ENCODE measurements around the gene RIN1. TPM values are rescaled to one million over a fixed set of nuclear protein-coding genes. Genes with fewer than 3 reads are reported as not detected.
A peak's percentile ranks its signal among the peaks of the same experiment; 100 is the strongest.
"Not testable (repeated sequence)": the region's sequence is repeated elsewhere in the genome, so short reads cannot be mapped to it uniquely, and the experiment has no call there.

The RIN1 gene
- total RNA-seq: 0.99 and 1.1 TPM in 2 replicates

DNA sequence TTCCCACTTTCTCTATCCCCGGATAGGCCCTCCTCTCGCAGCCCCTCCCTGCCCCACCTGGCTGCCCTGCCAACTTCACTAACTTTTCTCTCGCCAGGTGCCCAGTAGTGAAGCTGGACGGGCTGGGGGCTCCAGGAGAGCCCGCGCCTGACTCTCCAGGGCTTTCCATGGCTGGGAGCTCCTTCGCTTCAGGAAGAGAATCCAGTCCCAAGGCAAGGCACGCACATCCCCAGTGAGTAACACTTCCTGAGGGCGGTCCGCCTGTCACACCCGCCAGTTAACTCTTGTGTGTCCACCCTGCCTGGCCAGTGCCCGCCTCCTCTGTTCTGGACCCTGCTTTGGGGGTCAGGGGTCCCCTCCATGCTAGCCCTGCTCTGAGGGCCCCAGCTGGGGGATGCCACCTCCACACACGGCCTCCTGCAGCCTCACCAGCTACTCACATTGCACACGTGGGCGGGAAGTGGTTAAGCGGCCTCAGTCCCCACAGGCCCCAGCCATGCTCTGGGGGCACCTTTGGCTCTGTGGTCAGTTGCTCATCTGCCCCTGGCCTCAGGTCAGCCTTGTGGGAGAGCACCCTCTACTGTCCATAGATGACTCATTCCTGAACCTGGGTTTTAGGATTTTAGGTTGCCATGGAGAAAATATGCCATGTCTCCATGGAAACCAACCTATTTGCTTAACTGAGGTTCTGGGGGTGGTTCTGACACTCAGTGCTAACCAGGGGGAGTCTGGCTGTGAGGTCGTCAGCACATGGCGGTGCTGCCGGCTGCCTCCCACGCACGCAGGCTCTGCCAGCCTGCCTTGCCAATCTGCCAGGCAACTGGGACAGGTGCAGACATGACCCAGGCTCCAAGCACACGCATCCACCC lies at the start of gene RIN1:
Gene RIN1 (minus strand): TSS at position 201 of the 869 bp plus-strand sequence. CDS start 32 bp downstream, at position 169.
- Mint-ChIP-seq H3K4me3 (peak within 1 kb of the TSS; percentile 72), H3K27ac (peak within 1 kb of the TSS; percentile 78), H3K36me3 (ENCODE audit: low read depth) (peaks cover 21% of the 10 kb centered on the region), H3K9me3 (no peaks in the 10 kb centered on the region), H3K27me3 (peaks cover 2% of the 10 kb centered on the region), H3K4me1 (peaks cover 17% of the 10 kb centered on the region)
- intact Hi-C loops (cut with micrococcal nuclease): no loop called here
- DNase-seq: peak; percentile 83

GRCh38 chr11:66384316-66384715 lies 48.1 kb upstream of the RIN1 start:
- H3K27me3 Mint-ChIP-seq; H3K4me1 Mint-ChIP-seq; DNase-seq; intact Hi-C loops (cut with micrococcal nuclease); H3K9me3 Mint-ChIP-seq; H3K4me3 Mint-ChIP-seq; H3K36me3 Mint-ChIP-seq (ENCODE audit: low read depth); H3K27ac Mint-ChIP-seq: not testable (repeated sequence)

- H3K36me3 Mint-ChIP-seq (ENCODE audit: low read depth); H3K4me3 Mint-ChIP-seq; H3K4me1 Mint-ChIP-seq; H3K27ac Mint-ChIP-seq; H3K27me3 Mint-ChIP-seq; H3K9me3 Mint-ChIP-seq; DNase-seq; intact Hi-C loops (cut with micrococcal nuclease): not testable (repeated sequence)
These were observed 44.0 kb upstream of the RIN1 start for GRCh38 chr11:66380264-66380663.

DNA sequence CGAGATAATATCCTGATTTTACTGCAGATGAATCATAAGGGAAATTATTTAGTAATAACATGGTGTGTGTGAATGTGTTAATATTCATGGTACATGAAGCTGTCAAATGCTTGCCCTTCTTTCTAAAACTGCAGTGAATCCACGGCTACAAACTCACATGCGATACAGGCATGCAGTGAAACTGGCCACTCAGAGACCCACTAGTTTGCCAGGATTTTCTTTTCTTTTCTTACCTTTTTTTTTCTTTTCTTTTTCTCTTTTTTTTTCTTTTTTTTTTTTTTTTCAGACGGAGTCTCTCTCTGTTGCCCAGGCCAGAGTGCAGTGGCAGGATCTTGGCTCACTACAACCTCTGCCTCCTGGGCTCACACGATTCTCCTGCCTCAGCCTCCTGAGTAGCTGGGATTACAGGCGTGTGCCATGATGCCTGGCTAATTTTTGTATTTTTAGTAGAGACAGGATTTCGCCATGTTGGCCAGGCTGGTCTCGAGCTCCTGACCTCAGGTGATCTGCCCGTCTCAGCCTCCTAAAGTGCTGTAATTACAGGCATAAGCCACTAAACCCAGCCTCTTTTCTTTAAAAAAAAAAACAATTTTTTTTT lies 37.6 kb upstream of the RIN1 start:
- H3K9me3 Mint-ChIP-seq; H3K36me3 Mint-ChIP-seq (ENCODE audit: low read depth); H3K27me3 Mint-ChIP-seq; intact Hi-C loops (cut with micrococcal nuclease); H3K4me3 Mint-ChIP-seq; DNase-seq; H3K27ac Mint-ChIP-seq: not testable (repeated sequence)
- H3K4me1 Mint-ChIP-seq: peaks cover 15% of the 10 kb centered on the region

DNA sequence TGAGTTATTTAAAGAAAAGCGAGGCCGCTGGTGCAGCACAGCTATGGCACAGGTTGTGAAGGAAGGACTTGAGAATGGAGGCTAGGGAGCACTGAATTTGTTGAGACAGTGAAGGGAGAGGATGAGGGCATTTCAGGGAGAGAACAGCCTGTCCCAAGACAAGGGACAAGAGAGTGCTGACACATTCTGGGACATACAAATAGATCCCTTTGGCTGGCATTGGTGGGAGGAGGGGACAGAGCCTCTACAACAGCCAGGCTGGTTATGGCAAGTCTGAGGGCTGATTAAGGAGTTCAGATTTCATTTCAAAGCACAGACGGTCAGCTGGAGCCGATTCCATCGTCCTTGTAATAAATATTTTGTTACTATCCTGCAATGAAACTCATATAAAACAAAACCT lies 37.0 kb upstream of the RIN1 start:
- no peak overlapping the region for H3K27ac Mint-ChIP-seq
- DNase-seq: no peak
- H3K27me3 Mint-ChIP-seq: peaks cover 4% of the 10 kb centered on the region
- H3K9me3 Mint-ChIP-seq: no peaks in the 10 kb centered on the region
- intact Hi-C loops (cut with micrococcal nuclease): no loop called here
- peaks cover 6% of the 10 kb centered on the region for H3K36me3 Mint-ChIP-seq (ENCODE audit: low read depth)
- peaks cover 15% of the 10 kb centered on the region for H3K4me1 Mint-ChIP-seq
- H3K4me3 Mint-ChIP-seq: no peak overlapping the region

DNA sequence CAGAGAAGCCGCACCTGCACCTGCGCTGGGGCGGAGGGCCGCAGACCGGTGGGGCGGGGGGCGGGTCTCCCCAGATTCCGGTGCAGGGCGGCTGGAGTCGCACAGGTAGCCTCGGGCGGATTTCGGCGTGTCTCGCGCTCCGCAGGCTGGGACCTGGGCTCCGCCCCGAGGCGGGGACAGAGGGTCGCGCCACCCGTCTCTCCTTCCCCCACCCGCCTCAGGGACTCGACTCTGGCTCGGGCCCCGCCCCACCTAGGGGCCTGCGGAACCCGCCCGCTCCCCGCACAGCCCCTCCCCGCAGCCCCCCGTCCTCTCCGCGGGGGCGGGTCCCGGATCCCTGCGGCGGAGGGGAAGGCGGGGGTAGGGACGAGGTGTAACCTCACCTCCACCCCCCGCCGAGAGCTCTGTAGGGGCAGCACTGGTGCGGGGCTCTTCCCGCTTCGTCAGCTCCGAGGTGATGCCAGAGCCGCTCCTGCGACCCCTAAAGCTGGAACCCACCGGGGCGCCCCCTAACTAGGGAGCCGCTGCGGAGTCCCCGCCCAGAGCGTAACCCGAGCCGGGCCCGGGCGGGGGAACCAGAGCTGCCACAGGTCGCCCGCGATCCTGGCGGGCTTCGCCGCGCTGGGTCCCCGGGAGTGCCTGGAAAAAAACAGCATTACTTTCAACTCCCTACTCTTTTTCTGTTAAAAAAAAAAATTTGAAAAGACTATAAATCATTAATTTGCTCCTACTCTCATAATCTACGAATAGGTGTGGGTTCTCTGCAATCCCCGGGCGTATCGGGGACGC lies 35.6 kb upstream of the RIN1 start, which contains the start of gene SLC29A2:
Gene SLC29A2 (minus strand): TSS at position 134 of the 789 bp plus-strand sequence. CDS start 169 bp downstream, outside the sequence.
- DNase-seq: peak; percentile 93
- H3K27ac Mint-ChIP-seq: peak within 1 kb of the TSS; percentile 89
- intact Hi-C loops (cut with micrococcal nuclease): loop anchor here (1.0 kb wide), 1 partner anchor 24 kb away; no protein-coding TSS in a partner anchor

DNA sequence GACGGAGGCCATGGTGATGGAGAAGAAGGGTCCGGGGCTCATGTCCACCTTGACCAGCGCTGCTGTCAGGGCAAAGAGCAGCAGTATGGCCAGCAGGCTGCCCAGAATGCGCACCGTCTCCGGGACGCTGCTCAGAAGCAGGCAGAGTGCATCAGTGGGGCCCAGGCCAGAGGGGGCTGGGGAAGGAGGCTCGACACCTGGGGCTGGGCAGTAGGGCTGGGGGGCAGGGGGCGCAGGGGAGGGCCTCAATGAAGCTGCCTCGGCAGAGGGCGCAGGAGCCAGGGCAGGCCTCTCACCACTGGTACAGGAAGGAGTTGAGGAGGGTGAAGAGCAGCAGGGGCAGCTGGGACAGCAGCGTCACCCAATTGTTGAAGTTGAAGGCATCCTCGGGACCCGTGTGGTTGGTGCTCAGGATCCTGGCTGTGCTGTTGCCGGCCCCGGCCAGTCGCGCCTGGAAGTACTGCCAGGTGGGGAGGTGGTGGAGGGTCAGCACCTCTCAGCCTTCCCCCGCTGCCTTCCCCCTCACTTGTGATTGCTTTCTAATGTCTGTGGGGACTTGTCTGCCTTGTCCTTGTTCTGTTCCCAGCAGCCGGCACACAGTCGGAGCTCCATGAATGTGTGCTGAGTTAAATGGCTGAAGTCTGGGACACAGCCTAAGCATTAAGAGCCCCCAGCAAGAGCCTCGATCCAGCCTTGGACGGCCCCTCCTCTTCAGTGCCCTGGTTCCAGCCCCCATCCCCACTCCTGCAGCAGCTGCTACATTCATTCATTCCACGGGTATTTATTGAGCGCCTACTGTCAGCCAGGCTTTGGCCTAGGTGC lies 33.0 kb upstream of the RIN1 start:
- Mint-ChIP-seq H3K36me3 (ENCODE audit: low read depth) (peaks cover 14% of the 10 kb centered on the region), H3K27ac (no peak overlapping the region), H3K27me3 (no peaks in the 10 kb centered on the region), H3K4me1 (peaks cover 17% of the 10 kb centered on the region), H3K4me3 (peak overlapping the region; percentile 88), H3K9me3 (no peaks in the 10 kb centered on the region)
- no peak for DNase-seq
- intact Hi-C loops (cut with micrococcal nuclease): no loop called here

More for the DNA sequence above, 35.6 kb upstream of the RIN1 start, which contains the start of gene SLC29A2:
- H3K4me3 Mint-ChIP-seq: peak within 1 kb of the TSS; percentile 88
- H3K4me1 Mint-ChIP-seq: peaks cover 17% of the 10 kb centered on the region
- peaks cover 12% of the 10 kb centered on the region for H3K36me3 Mint-ChIP-seq (ENCODE audit: low read depth)
- H3K27me3 Mint-ChIP-seq: peaks cover 2% of the 10 kb centered on the region
- H3K9me3 Mint-ChIP-seq: no peaks in the 10 kb centered on the region

DNA sequence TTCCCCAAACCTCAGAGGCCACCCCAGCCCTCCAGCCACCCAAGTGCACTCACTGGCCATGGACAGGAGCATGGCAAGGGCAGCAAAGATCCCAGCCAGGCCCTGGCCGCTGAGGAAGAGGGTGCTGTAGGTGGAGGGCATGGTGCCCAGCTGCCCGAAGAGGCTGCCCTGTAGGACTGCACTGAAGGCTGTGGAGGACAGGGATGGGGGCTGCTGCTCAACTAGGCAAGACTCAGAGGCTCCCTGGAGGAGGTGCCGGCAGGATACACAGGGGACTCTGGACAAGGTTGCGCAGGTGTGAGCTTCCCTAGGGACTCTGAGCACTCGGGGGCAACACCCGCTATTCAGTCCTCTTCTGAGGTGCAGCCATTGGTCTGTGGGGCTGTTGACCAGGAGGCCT lies 32.2 kb upstream of the RIN1 start:
- DNase-seq: no peak
- Mint-ChIP-seq H3K36me3 (ENCODE audit: low read depth) (peaks cover 14% of the 10 kb centered on the region), H3K9me3 (no peaks in the 10 kb centered on the region), H3K4me3 (no peak overlapping the region), H3K27ac (no peak overlapping the region), H3K27me3 (no peaks in the 10 kb centered on the region), H3K4me1 (peaks cover 17% of the 10 kb centered on the region)
- intact Hi-C loops (cut with micrococcal nuclease): no loop called here

DNA sequence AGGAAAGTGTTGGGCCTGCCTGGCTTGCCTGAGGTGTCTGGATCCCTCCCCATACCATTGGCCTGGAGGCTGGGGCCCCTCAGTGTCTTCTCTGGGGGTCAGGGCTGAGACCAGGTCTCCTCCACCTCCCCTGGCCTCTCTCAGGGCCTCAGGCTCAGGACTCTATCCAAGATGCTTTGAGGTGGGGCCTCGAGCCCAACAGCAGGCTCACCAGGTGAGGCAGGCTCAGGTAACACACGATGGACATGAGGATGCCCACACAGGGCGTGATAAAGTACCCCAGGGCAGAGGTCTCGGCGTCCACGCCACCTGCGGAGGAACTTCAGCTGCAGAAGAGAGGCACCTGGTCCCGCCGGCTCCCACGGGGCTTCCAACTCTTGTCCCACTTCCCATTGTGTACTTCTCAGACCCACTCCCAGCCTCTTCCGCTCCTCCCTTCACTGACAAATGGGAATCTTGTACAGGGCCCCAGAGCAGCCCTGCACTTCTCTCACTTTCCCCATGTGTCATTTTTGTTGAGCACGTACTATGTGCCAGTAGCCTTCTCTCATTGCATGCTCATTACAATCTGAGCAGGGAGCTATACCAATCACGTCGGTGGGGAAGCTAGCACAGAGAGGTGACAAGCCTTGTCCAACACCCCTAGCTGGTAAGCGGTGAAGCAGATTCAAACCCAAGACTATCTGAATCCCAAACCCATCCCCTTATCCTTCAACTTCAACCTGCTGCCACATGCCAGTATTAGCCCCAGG lies 31.5 kb upstream of the RIN1 start:
- H3K27ac Mint-ChIP-seq: no peak overlapping the region
- no peaks in the 10 kb centered on the region for H3K9me3 Mint-ChIP-seq
- no peak overlapping the region for H3K4me3 Mint-ChIP-seq
- intact Hi-C loops (cut with micrococcal nuclease): no loop called here
- DNase-seq: no peak
- H3K4me1 Mint-ChIP-seq: peaks cover 13% of the 10 kb centered on the region
- H3K27me3 Mint-ChIP-seq: no peaks in the 10 kb centered on the region
- H3K36me3 Mint-ChIP-seq (ENCODE audit: low read depth): peaks cover 14% of the 10 kb centered on the region

DNA sequence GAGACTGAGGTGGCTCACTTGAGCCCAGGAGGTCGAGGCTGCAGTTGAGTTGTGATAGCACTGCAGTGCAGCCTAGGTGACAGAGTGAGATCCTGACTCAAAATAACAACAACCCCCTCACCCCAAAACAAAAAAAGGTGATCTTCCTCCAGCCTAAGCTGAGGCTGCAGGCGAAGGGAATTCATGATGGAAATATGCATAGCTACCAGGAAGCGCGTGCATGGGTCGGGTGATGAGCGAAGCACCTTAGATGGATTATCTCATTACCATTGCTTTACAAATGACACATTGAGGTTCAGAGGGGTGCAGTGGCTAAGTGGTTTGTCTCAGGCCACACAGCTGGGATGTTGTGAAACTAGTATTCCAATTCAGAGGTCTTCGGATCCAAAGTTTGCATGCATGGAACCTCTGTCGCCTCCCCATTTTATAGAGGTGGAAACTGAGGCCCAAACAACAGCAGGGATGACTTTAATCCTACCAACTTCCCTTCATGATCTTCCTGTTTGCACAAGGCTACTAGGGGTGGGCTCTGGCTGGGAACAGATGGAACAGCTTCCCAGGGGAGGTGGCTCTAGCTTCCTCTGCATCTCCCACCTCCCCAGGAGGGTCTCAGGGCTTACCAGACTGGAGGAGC lies 30.7 kb upstream of the RIN1 start:
- Mint-ChIP-seq H3K27me3 (no peaks in the 10 kb centered on the region), H3K9me3 (no peaks in the 10 kb centered on the region), H3K36me3 (ENCODE audit: low read depth) (peaks cover 18% of the 10 kb centered on the region), H3K4me1 (peaks cover 11% of the 10 kb centered on the region), H3K4me3 (no peak overlapping the region), H3K27ac (no peak overlapping the region)
- intact Hi-C loops (cut with micrococcal nuclease): no loop called here
- no peak for DNase-seq

DNA sequence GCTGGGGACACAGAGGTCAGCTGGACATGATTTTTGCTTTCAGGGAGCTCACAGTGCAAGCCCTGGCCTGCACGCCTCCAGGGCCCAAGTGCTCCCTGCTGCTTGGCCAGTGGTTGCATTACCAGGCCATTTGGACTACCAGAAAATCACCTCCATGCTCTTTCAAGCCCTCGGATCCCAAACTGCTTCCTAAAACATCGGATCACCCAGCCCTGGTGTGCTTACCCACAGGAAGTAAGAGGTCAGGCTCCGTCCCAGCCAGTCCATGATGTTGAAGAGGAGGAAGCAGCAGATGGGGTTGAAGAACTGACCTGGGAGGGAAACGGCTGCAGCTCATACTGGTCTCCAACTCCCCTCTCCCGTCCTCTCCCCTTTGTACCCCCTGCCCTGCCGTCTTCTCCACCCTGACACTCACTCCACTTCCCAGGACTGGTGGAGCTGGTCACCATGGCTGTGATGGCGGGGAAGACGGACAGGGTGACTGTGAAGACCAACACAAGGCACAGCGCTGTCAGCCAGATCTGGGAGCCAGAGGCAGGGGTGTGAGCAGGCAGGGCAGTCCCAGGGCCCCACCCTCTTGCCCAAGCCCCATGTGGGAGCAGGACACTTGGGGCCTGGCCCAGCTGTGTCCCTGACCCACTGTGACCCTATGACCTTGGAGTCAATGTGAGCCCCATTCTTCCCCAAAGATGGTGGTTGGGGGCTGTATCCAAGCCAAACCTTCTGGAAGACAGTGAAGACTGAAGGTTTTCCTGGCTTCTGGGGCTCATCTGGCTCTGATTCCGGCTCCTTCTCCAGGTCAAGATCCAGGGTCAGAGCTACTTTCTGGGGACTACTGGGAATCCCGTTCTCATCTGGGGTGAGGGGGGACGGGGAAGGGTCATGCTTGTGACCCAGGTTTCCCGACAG lies 29.7 kb upstream of the RIN1 start:
- DNase-seq: no peak
- intact Hi-C loops (cut with micrococcal nuclease): no loop called here
- no peaks in the 10 kb centered on the region for H3K9me3 Mint-ChIP-seq
- H3K4me3 Mint-ChIP-seq: no peak overlapping the region
- H3K27me3 Mint-ChIP-seq: no peaks in the 10 kb centered on the region
- peak overlapping the region; percentile 17 for H3K27ac Mint-ChIP-seq
- peaks cover 18% of the 10 kb centered on the region for H3K36me3 Mint-ChIP-seq (ENCODE audit: low read depth)
- peaks cover 11% of the 10 kb centered on the region for H3K4me1 Mint-ChIP-seq
